CD4-positive, alpha-beta T cell treated with Interleukin-10 for 1 hour (primary cell): ENCODE measurements around the gene CCDC86.

Experiments used
- DNase-seq: peaks from one replicate; pipeline ENCODE4 v3.0.0-alpha.2; 2020

The CCDC86 gene

GRCh38 chr11:60899046-60899936 lies 57.4 kb downstream of the CCDC86 start:
- peak; percentile 58 for DNase-seq

GRCh38 chr11:60899977-60900376 lies 58.1 kb downstream of the CCDC86 start:
- no peak for DNase-seq
